Tibial nerve (tissue), 4 donors: ENCODE results near the gene ISG20. TPM values are rescaled to one million over a fixed set of nuclear protein-coding genes. Genes with fewer than 3 reads are reported as not detected.
"Not testable (repeated sequence)": the region's sequence is repeated elsewhere in the genome, so short reads cannot be mapped to it uniquely, and the experiment has no call there.

Experiments
- DNase-seq, 2 donors: peaks; one replicate each; pipeline ENCODE4 v3.0.0-alpha.2; 2019; ENCODE audit warnings: low spot score in 2 of 2
- H3K27ac ChIP-seq, 4 donors: fragments of 200-600 bp; sonication (generic) in 3 of 4; one replicate each; pipeline ENCODE4 v1.5.1; 2017 to 2019; ENCODE audit warnings: mild to moderate bottlenecking in 1 of 4
- H3K27me3 ChIP-seq, 2 donors: fragments of 200-600 bp; sonication (generic) in 1 of 2; one replicate each; pipeline versions ENCODE4 v1.5.1 to v1.6.0; 2017 to 2019
- H3K36me3 ChIP-seq, 3 donors: fragments of 200-600 bp; sonication (generic); one replicate each; pipeline ENCODE4 v1.5.1; 2018 to 2019
- H3K4me1 ChIP-seq, 4 donors: fragments of 200-600 bp; sonication (generic) in 3 of 4; one replicate each; pipeline ENCODE4 v1.5.1; 2017 to 2019
- H3K4me3 ChIP-seq, 4 donors: fragments of 200-600 bp; sonication (generic) in 3 of 4; one replicate each; pipeline ENCODE4 v1.5.1; 2017 to 2019; ENCODE audit warnings: mild to moderate bottlenecking in 1 of 4, moderate library complexity in 1 of 4
- H3K9me3 ChIP-seq, 4 donors: fragments of 200-600 bp; sonication (generic) in 3 of 4; one replicate each; pipeline ENCODE4 v1.5.1; 2017 to 2019
- EP300 ChIP-seq, 2 donors: sonication (generic); formaldehyde crosslinking; IDR thresholded peaks; one replicate each; pipeline ENCODE4 v1.6.1; 2017; ENCODE audit warnings: antibody characterized with exemption in 2 of 2, mild to moderate bottlenecking in 1 of 2
- POLR2A ChIP-seq, 2 donors: fragments of 450-650 bp; IDR thresholded peaks; one replicate each; pipeline ENCODE4 v1.6.1; 2017; ENCODE audit warnings: antibody characterized with exemption in 2 of 2, mild to moderate bottlenecking in 2 of 2, moderate library complexity in 2 of 2
- WGBS, 2 donors: methylation state at CpG; one replicate each; pipeline ENCODE4 v1.1.5; 2018; 5-methylcytosine and 5-hydroxymethylcytosine counted together
- total RNA-seq, 4 donors: library from RNA; depleted of rRNA; stranded (reverse); fragments of >200 nt; gene quantifications; one replicate each; pipeline ENCODE4 v1.1.0, GENCODE V29; 2016
- TF ChIP-seq, protein P1 (sequence below), 5 experiments: fragments of 200-600 bp in 3 of 5; fragments of 450-650 bp in 2 of 5; sonication (generic) in 3 of 5; IDR thresholded peaks; one replicate each; pipeline ENCODE4 v1.5.1; 2016 to 2019; ENCODE audit warnings: antibody characterized with exemption in 5 of 5, mild to moderate bottlenecking in 3 of 5, moderate library complexity in 2 of 5

The ISG20 gene
- total RNA-seq, 4 donors from 2014 or later: 18.2 to 34.5 (median 23.8) TPM

GRCh38 chr15:88636654-88637053 is 2.2 kb upstream of the ISG20 start:
- H3K27me3 ChIP-seq: no peaks in the 10 kb centered on the region
- TF ChIP-seq, protein P1, sequence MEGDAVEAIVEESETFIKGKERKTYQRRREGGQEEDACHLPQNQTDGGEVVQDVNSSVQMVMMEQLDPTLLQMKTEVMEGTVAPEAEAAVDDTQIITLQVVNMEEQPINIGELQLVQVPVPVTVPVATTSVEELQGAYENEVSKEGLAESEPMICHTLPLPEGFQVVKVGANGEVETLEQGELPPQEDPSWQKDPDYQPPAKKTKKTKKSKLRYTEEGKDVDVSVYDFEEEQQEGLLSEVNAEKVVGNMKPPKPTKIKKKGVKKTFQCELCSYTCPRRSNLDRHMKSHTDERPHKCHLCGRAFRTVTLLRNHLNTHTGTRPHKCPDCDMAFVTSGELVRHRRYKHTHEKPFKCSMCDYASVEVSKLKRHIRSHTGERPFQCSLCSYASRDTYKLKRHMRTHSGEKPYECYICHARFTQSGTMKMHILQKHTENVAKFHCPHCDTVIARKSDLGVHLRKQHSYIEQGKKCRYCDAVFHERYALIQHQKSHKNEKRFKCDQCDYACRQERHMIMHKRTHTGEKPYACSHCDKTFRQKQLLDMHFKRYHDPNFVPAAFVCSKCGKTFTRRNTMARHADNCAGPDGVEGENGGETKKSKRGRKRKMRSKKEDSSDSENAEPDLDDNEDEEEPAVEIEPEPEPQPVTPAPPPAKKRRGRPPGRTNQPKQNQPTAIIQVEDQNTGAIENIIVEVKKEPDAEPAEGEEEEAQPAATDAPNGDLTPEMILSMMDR (IDR thresholded peaks at IDR 0.05): no peak
- TF ChIP-seq EP300 (IDR thresholded peaks at IDR 0.05) (no peak), POLR2A (IDR thresholded peaks at IDR 0.05) (no peak)

DNA sequence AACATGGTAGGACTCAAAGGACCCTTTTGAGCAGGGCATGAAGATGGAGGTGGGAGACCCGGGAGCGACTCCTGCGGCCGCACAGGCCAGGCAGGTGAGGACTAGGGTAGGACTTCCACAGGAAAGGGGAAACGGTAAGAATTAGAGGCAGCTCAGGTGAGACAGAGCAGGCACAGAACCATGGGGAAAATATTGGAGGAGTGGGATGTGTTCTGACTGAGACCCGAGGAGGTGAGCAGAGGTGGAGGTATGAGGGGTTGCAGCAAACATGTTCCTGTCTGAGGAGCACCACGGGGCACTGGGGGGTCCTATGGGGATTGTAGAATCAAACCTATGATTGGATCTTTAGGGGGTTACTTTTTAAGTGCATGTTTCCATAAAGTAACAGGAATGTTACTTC is 1.4 kb upstream of the ISG20 start:
- Histone ChIP-seq H3K4me3 (no peak overlapping the region), H3K36me3 (peaks cover 0 to 16% (median 0%) of the 10 kb centered on the region in 3 donors), H3K27me3 (no peaks in the 10 kb centered on the region), H3K27ac (peak overlapping the region; percentile 90 to 99 (median 98)), H3K4me1 (peaks cover 0 to 45% (median 32%) of the 10 kb centered on the region in 4 donors), H3K9me3 (no peaks in the 10 kb centered on the region)
- TF ChIP-seq, protein P1 (IDR thresholded peaks at IDR 0.05): no peak
- TF ChIP-seq POLR2A (IDR thresholded peaks at IDR 0.05) (no peak), EP300 (IDR thresholded peaks at IDR 0.05) (no peak)
- 77 to 80% methylated on average over 7 of the region's 7 CpGs for WGBS, 2 donors
- DNase-seq: no peak

More at GRCh38 chr15:88636654-88637053, 2.2 kb upstream of the ISG20 start:
- Histone ChIP-seq H3K9me3 (no peaks in the 10 kb centered on the region), H3K4me3 (peak overlapping the region in 1 of 4 donors; percentile 0), H3K4me1 (peaks cover 0 to 45% (median 29%) of the 10 kb centered on the region in 4 donors), H3K27ac (peak overlapping the region in 3 of 4 donors; percentile 97 to 99 (median 99)), H3K36me3 (peaks cover 0 to 23% (median 0%) of the 10 kb centered on the region in 3 donors)
- no peak for DNase-seq
- WGBS, 2 donors: 72% methylated on average over 5 of the region's 5 CpGs

GRCh38 chr15:88637841-88638625 is 783 bp upstream of the ISG20 start:
- Histone ChIP-seq H3K4me1 (peaks cover 0 to 45% (median 32%) of the 10 kb centered on the region in 4 donors), H3K36me3 (peaks cover 0 to 10% (median 0%) of the 10 kb centered on the region in 3 donors), H3K4me3 (peak overlapping the region; percentile 40 to 63 (median 50)), H3K27me3 (no peaks in the 10 kb centered on the region), H3K27ac (peak overlapping the region; percentile 90 to 99 (median 98)), H3K9me3 (no peaks in the 10 kb centered on the region)
- TF ChIP-seq, protein P1 (IDR thresholded peaks at IDR 0.05): no peak
- TF ChIP-seq POLR2A (IDR thresholded peaks at IDR 0.05): peak in 1 of 2 donors; percentile 38
- no peak for DNase-seq
- WGBS, 2 donors: 23 to 47% methylated on average over 7 of the region's 7 CpGs

DNA sequence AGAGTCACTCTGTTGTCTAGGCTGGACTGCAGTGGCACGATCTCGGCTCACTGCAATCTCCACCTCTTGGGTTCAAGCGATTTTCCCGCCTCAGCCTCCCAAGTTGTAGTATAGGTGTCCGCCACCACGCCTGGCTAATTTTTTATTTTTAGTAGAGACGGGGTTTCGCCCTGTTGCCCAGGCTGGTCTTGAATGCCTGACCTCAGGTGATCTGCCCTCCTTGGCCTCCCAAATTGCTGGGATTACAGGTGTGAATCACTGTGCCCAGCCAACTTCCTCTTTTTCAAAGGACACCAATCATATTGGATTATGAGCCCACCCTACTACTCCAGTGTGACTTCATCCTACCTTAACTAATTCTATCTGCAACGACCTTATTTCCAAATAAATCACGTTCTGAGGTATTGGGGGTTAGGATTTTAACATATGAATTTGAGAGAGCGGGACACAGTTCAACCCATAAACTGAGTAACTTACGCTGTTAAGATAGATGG is 3.2 kb downstream of the ISG20 start:
- TF ChIP-seq EP300 (IDR thresholded peaks at IDR 0.05) (no peak), POLR2A (IDR thresholded peaks at IDR 0.05) (no peak)
- TF ChIP-seq, protein P1 (IDR thresholded peaks at IDR 0.05): no peak
- WGBS, 2 donors: 90 to 93% methylated on average over 12 of the region's 12 CpGs
- no peak overlapping the region for H3K4me3 ChIP-seq

DNA sequence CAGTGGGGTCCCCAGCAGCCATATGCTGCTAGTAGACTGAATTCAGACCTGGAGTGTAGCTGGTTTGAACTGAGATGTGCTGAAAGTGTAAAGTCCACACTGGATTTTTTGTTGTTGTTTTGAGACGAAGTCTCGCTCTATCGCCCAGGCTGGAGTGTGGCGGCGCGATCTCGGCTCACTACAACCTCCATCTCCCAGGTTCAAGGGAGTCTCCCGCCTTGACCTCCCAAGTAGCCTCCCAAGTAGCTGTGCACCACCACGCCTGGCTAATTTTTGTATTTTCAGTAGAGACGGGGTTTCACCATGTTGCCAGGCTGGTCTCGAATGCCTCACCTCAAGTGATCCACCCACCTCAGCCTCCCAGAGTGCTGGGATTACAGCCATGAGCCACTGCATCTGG is 3.7 kb downstream of the ISG20 start:
- H3K27me3 ChIP-seq, H3K36me3 ChIP-seq, H3K27ac ChIP-seq, H3K4me3 ChIP-seq, H3K9me3 ChIP-seq, DNase-seq: not testable (repeated sequence)
- H3K4me1 ChIP-seq: peaks cover 0 to 50% (median 32%) of the 10 kb centered on the region in 4 donors
- WGBS, 2 donors: 93 to 97% methylated on average over 11 of the region's 11 CpGs

More for the DNA sequence above, 3.2 kb downstream of the ISG20 start:
- peak overlapping the region in 1 of 4 donors; percentile 99 for H3K27ac ChIP-seq
- no peaks in the 10 kb centered on the region for H3K36me3 ChIP-seq
- DNase-seq: no peak
- peaks cover 0 to 51% (median 31%) of the 10 kb centered on the region in 4 donors for H3K4me1 ChIP-seq
- no peaks in the 10 kb centered on the region for H3K27me3 ChIP-seq
- H3K9me3 ChIP-seq: no peaks in the 10 kb centered on the region
